Measurements from ENCODE around the gene CHRNB4. TPM values are rescaled to one million over a fixed set of nuclear protein-coding genes. Genes with fewer than 3 reads are reported as not detected.

CHRNB4 gene
- total RNA-seq, 3 donors from 2014 or later, result 0.29 to 2.4 TPM; not detected in 1

GRCh38 chr15:78574944-78575343 lies 66.1 kb downstream of the CHRNB4 start:
- intact Hi-C loops (cut with DNase I, micrococcal nuclease), result no loop called here
- ATAC-seq (no peak), DNase-seq (no peak)
- Histone ChIP-seq H3K4me1 (ENCODE audit: low read depth) (no peaks in the 10 kb centered on the region), H3K36me3 (ENCODE audit: low read depth) (no peaks in the 10 kb centered on the region), H3K4me3 (no peak overlapping the region), H3K9me3 (no peaks in the 10 kb centered on the region)
- TF ChIP-seq CTCF (IDR thresholded peaks at IDR 0.05), result no peak

Other genes with a start within 250 kb of the CHRNB4 start
- 10 to 100 TPM; 51.7 to 62.7 (median 62.0) TPM for gene IREB2, start 203.0 kb downstream of the CHRNB4 start, total RNA-seq
- gene HYKK, start 133.6 kb downstream of the CHRNB4 start, total RNA-seq, result 1 to 10 TPM; 5.7 to 7.8 (median 6.8) TPM
- gene PSMA4, start 100.8 kb downstream of the CHRNB4 start, total RNA-seq, result 100 to 1,000 TPM; 108 to 173 (median 133) TPM
- 1 to 10 TPM; 2.5 to 4.0 (median 3.1) TPM for gene CHRNA5, start 75.7 kb downstream of the CHRNB4 start, total RNA-seq
- gene CHRNA3, start 20.2 kb downstream of the CHRNB4 start, total RNA-seq, result 10 to 100 TPM in 1 of 3 donors, 1 to 10 TPM in 2; 1.9 to 13.9 (median 4.8) TPM
- gene ADAMTS7, start 170.3 kb upstream of the CHRNB4 start, total RNA-seq, result 1 to 10 TPM; 1.3 to 5.7 (median 1.8) TPM
- 100 to 1,000 TPM; 151 to 307 (median 188) TPM for gene MORF4L1, start 231.7 kb upstream of the CHRNB4 start, total RNA-seq

All from mucosa of descending colon (tissue), 3 donors.